Testis (tissue), 2 donors: ENCODE measurements around the gene CDC42.

Experiments used
- CTCF ChIP-seq, 3 experiments: fragments of 450-650 bp in 2 of 3; fragments of 200-600 bp in 1 of 3; sonication (generic) in 1 of 3; IDR thresholded peaks; one replicate each; pipeline ENCODE4 v1.5.1; 2016 to 2019; ENCODE audit warnings: antibody characterized with exemption in 3 of 3, mild to moderate bottlenecking in 2 of 3, moderate library complexity in 1 of 3
- POLR2A ChIP-seq: fragments of 450-650 bp; IDR thresholded peaks from one replicate; pipeline ENCODE4 v1.6.1; 2017; ENCODE audit warnings: antibody characterized with exemption, mild to moderate bottlenecking, moderate library complexity

- TF ChIP-seq CTCF (IDR thresholded peaks at IDR 0.05) (no peak), POLR2A (no peak)
These were observed 77.1 kb downstream of the CDC42 start for GRCh38 chr1:22129501-22130117.
